ENCODE results near the gene MYOZ1. TPM values are rescaled to one million over a fixed set of nuclear protein-coding genes. Genes with fewer than 3 reads are reported as not detected.

Gene MYOZ1
- total RNA-seq, 1 donor from 2014 or later, result 1.4 TPM

DNA sequence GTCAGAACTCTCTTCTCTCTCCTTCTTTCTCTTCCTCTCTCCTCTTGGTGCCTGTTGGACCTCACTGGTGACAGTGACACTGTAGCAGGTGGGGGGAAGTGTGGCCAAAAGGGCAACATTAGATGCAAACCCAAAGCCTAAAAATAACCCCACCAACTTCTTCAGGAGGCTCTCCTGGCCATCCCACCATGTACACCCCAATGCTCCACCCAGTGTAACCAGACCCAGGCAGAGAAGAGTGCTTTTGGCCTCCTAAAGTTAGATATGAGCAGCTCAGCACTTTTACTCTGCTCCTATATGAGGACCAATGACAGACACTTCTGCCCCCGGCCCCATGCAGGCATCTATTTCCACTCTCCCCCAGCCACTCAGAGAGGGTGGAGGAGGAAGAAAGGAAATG, 5.5 kb downstream of the MYOZ1 start:
- no peaks in the 10 kb centered on the region for H3K4me1 Mint-ChIP-seq
- H3K4me3 Mint-ChIP-seq, result no peak overlapping the region
- H3K27ac Mint-ChIP-seq, result no peak overlapping the region
- H3K9me3 Mint-ChIP-seq, result no peaks in the 10 kb centered on the region
- TF ChIP-seq, protein P1, sequence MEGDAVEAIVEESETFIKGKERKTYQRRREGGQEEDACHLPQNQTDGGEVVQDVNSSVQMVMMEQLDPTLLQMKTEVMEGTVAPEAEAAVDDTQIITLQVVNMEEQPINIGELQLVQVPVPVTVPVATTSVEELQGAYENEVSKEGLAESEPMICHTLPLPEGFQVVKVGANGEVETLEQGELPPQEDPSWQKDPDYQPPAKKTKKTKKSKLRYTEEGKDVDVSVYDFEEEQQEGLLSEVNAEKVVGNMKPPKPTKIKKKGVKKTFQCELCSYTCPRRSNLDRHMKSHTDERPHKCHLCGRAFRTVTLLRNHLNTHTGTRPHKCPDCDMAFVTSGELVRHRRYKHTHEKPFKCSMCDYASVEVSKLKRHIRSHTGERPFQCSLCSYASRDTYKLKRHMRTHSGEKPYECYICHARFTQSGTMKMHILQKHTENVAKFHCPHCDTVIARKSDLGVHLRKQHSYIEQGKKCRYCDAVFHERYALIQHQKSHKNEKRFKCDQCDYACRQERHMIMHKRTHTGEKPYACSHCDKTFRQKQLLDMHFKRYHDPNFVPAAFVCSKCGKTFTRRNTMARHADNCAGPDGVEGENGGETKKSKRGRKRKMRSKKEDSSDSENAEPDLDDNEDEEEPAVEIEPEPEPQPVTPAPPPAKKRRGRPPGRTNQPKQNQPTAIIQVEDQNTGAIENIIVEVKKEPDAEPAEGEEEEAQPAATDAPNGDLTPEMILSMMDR (IDR thresholded peaks at IDR 0.05; ENCODE audit: unreplicated experiment), result no peak
- DNase-seq (ENCODE audit: low spot score in 2 of 2, unreplicated experiment in 2 of 2), result no peak
- no peaks in the 10 kb centered on the region for H3K27me3 Mint-ChIP-seq (ENCODE audit: low read depth)
- H3K36me3 Mint-ChIP-seq, result no peaks in the 10 kb centered on the region

DNA sequence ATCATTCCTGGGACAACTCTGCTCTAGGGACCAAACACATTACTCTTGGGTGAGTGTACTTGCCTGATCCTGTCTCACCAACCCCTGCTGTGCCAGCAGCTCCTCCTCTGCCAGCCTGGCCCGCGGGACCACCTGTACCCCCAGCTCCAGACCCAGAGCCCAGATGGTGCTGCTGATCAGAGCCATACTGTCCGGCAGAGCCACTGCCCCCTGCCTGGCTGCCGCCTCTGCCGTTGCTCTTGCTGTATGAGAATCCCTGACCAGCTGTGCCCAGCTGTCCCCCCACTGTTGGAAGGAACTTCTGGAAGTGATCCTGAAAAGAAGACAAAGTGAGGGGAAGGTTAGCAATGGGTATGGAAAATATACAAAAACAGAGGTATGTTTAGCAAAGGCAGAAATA, 6.9 kb downstream of the MYOZ1 start:
- Mint-ChIP-seq H3K4me3 (no peak overlapping the region), H3K27me3 (ENCODE audit: low read depth) (no peaks in the 10 kb centered on the region), H3K4me1 (no peaks in the 10 kb centered on the region), H3K36me3 (no peaks in the 10 kb centered on the region), H3K27ac (no peak overlapping the region), H3K9me3 (no peaks in the 10 kb centered on the region)
- TF ChIP-seq, protein P1 (IDR thresholded peaks at IDR 0.05; ENCODE audit: unreplicated experiment), result no peak
- no peak for DNase-seq (ENCODE audit: low spot score in 2 of 2, unreplicated experiment in 2 of 2)

DNA sequence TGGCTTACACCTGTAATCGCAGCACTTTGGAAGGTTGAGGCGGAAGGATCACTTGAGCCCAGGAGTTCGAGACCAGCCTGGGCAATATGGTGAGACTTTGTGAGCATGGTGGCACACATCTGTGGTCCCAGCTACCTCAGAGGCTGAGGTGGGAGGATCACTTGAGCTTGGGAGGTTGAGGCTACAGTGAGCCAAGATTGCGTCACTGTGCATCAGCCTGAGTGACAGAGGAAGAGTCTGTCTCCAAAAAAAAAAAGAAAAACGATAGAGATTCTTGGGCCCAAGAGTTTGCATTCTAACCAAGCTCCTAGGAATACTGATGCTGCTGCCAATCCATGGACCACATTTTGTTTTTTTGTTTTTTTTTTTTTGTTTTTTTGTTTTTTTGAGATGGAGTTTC, 12.1 kb downstream of the MYOZ1 start:
- no peaks in the 10 kb centered on the region for H3K9me3 Mint-ChIP-seq
- H3K4me1 Mint-ChIP-seq, result peaks cover 22% of the 10 kb centered on the region
- H3K27ac Mint-ChIP-seq, result no peak overlapping the region
- H3K27me3 Mint-ChIP-seq (ENCODE audit: low read depth), result no peaks in the 10 kb centered on the region
- H3K36me3 Mint-ChIP-seq, result no peaks in the 10 kb centered on the region
- no peak overlapping the region for H3K4me3 Mint-ChIP-seq
- TF ChIP-seq, protein P1 (IDR thresholded peaks at IDR 0.05; ENCODE audit: unreplicated experiment), result no peak
- DNase-seq (ENCODE audit: low spot score in 2 of 2, unreplicated experiment in 2 of 2), result no peak

DNA sequence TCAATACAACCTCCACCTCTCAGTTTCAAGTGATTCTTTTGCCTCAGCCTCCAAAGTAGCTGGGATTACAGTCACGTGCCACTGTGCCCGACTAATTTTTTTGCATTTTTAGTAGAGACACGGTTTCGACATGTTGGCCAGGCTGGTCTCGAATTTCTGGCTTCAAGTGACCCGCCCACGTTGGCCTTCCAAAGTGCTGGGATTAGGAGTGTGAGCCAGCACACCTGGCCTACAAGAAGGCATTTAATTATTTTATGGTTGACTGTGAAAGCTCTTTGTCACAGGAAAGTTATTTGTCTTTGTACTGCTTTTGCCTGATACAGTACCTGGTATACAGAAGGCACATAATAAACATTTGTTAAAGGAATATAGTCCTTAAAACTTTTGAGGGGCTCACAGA, 12.9 kb downstream of the MYOZ1 start:
- TF ChIP-seq, protein P1 (IDR thresholded peaks at IDR 0.05; ENCODE audit: unreplicated experiment), result no peak
- H3K4me1 Mint-ChIP-seq, result peaks cover 27% of the 10 kb centered on the region
- no peak for DNase-seq (ENCODE audit: low spot score in 2 of 2, unreplicated experiment in 2 of 2)
- H3K9me3 Mint-ChIP-seq, result no peaks in the 10 kb centered on the region
- no peak overlapping the region for H3K4me3 Mint-ChIP-seq
- no peak overlapping the region for H3K27ac Mint-ChIP-seq
- no peaks in the 10 kb centered on the region for H3K27me3 Mint-ChIP-seq (ENCODE audit: low read depth)
- no peaks in the 10 kb centered on the region for H3K36me3 Mint-ChIP-seq

DNA sequence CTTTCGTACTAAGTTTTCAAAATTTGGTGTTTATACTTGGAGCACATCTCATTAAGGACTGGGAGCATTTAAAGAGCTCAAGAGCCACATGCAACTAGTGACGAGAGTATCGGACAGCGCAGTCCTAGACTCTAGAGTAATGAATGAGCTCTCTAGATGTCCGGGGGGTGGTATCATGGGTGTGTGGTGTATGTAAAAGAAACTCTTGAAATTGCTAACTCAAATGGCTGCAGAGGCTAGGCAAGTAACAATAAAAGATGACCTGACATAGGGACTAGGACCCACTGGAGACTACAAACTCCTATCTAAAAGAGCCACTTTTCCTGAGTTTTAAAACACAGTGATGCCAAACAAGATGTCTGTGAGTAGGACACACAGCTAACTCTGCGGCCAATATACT, 14.0 kb downstream of the MYOZ1 start:
- DNase-seq (ENCODE audit: low spot score in 2 of 2, unreplicated experiment in 2 of 2), result no peak
- no peaks in the 10 kb centered on the region for H3K9me3 Mint-ChIP-seq
- TF ChIP-seq, protein P1 (IDR thresholded peaks at IDR 0.05; ENCODE audit: unreplicated experiment), result no peak
- peak overlapping the region; percentile 95 for H3K4me3 Mint-ChIP-seq
- H3K27ac Mint-ChIP-seq, result no peak overlapping the region
- no peaks in the 10 kb centered on the region for H3K27me3 Mint-ChIP-seq (ENCODE audit: low read depth)
- peaks cover 27% of the 10 kb centered on the region for H3K4me1 Mint-ChIP-seq
- no peaks in the 10 kb centered on the region for H3K36me3 Mint-ChIP-seq
